ENCODE data around the gene BAG3. TPM values are rescaled to one million over a fixed set of nuclear protein-coding genes. Genes with fewer than 3 reads are reported as not detected.

Gene BAG3
- total and polyA plus RNA-seq, 9 of the 15 experiments (the other 6 are each of a cell fraction or from before 2014, with no cell fraction given) = 2.6 to 27.4 (median 7.2) TPM

- TF ChIP-seq REST (IDR thresholded peaks at IDR 0.05; ENCODE audit: borderline replicate concordance) = peak; percentile 46; the same call in 1 of the 2 replicates
- no peak for TF ChIP-seq REST (CRISPR knock-in tag; IDR thresholded peaks at IDR 0.05; ENCODE audit: low read depth)
- peak; percentile 87 for TF ChIP-seq BCL6 (CRISPR knock-in tag; IDR thresholded peaks at IDR 0.05)
- no peak for TF ChIP-seq TARDBP (IDR thresholded peaks at IDR 0.05)
- peak; percentile 54; the same call in 1 of the 2 replicates for TF ChIP-seq ZNF444 (CRISPR knock-in tag; IDR thresholded peaks at IDR 0.05)
- no peak for TF ChIP-seq PHF8 (IDR thresholded peaks at IDR 0.05; ENCODE audit: borderline replicate concordance, low read length)
- no peak for TF ChIP-seq POLR2AphosphoS5 (IDR thresholded peaks at IDR 0.05; ENCODE audit: control insufficient read depth, insufficient read depth, low read depth, low read length)
- TF ChIP-seq CTCF (IDR thresholded peaks at IDR 0.05 in 2 of 3, conservative IDR thresholded peaks at IDR 0.05 in 1 of 3; ENCODE audit: insufficient read depth in 2 of 3, low read depth in 1 of 3, low read length in 3 of 3) = peak; percentile 19 to 54 (median 32); a peak in 3 of 6 replicates
- no peak for TF ChIP-seq NFYB (IDR thresholded peaks at IDR 0.05; ENCODE audit: extremely low read depth, insufficient read length)
- peak; percentile 86; the same call in 1 of the 2 replicates for TF ChIP-seq PATZ1 (CRISPR knock-in tag; IDR thresholded peaks at IDR 0.05; ENCODE audit: borderline replicate concordance)
- no peak for TF ChIP-seq ZFPM2 (CRISPR knock-in tag; IDR thresholded peaks at IDR 0.05)
- no peak for TF ChIP-seq NFATC3 (IDR thresholded peaks at IDR 0.05)
- no peak for TF ChIP-seq ELK3 (CRISPR knock-in tag; IDR thresholded peaks at IDR 0.05)
- TF ChIP-seq SPI1 (IDR thresholded peaks at IDR 0.05; ENCODE audit: borderline replicate concordance, low read depth, low read length) = no peak
- TF ChIP-seq CBX5 (IDR thresholded peaks at IDR 0.05; ENCODE audit: borderline replicate concordance, low read depth) = no peak
- 0 out of 2 replicates have a peak, but pooled peaks have one; percentile 69 for TF ChIP-seq ELF2 (CRISPR knock-in tag; IDR thresholded peaks at IDR 0.05)
Observed at GRCh38 chr10:119688033-119688508, 36.9 kb downstream of the BAG3 start (continued).
